GM12878 (cell line): Measurements from ENCODE around the gene DNAH17. TPM values are rescaled to one million over a fixed set of nuclear protein-coding genes. Genes with fewer than 3 reads are reported as not detected.

Source experiments
- BCL11A ChIP-seq: IDR thresholded peaks from 2 replicates; pipeline ENCODE4 v1.6.1; 2011; ENCODE audit warnings: low read depth, low read length
- CEBPB ChIP-seq, 2 experiments: fragments of 150-350 bp in 1 of 2; IDR thresholded peaks; 2 replicates each; pipeline ENCODE4 v1.6.1; 2012 to 2014; ENCODE audit warnings: low read depth in 2 of 2, low read length in 2 of 2, borderline replicate concordance in 1 of 2, inconsistent platforms in 1 of 2
- CREB1 ChIP-seq: IDR thresholded peaks from 2 replicates; pipeline ENCODE4 v1.6.1; 2012; ENCODE audit warnings: low read depth, mild to moderate bottlenecking, inconsistent platforms
- E2F8 ChIP-seq: fragments of 450-650 bp; IDR thresholded peaks from 2 replicates; pipeline ENCODE4 v1.6.1; 2018; ENCODE audit warnings: mild to moderate bottlenecking, low read depth, moderate library complexity; ENCODE audit not compliant: partially characterized antibody
- FOS ChIP-seq: IDR thresholded peaks from 3 replicates; pipeline ENCODE4 v1.6.1; 2011; ENCODE audit warnings: borderline replicate concordance; ENCODE audit not compliant: insufficient read length; ENCODE audit errors: extremely low read depth
- HSF1 ChIP-seq: fragments of 150-350 bp; IDR thresholded peaks from 2 replicates; pipeline ENCODE4 v1.6.1; 2014; ENCODE audit warnings: mild to moderate bottlenecking, low read depth, low read length
- IKZF1 ChIP-seq: fragments of 450-650 bp; conservative IDR thresholded peaks from 2 replicates; pipeline ENCODE4 v1.6.1; 2017; ENCODE audit warnings: antibody characterized with exemption, mild to moderate bottlenecking
- IKZF2 ChIP-seq, 2 experiments: fragments of 450-650 bp; IDR thresholded peaks; 2 replicates each; pipeline ENCODE4 v1.6.1; 2017; ENCODE audit warnings: mild to moderate bottlenecking in 2 of 2, moderate library complexity in 2 of 2
- IRF4 ChIP-seq: IDR thresholded peaks from 2 replicates; pipeline ENCODE4 v1.6.1; 2011; ENCODE audit warnings: low read depth, low read length
- MTA2 ChIP-seq: fragments of 450-650 bp; IDR thresholded peaks from 2 replicates; pipeline ENCODE4 v1.6.1; 2016; ENCODE audit warnings: low read depth, mild to moderate bottlenecking, moderate library complexity
- NFIC ChIP-seq: IDR thresholded peaks from 2 replicates; pipeline ENCODE4 v1.6.1; 2012; ENCODE audit warnings: low read depth, mild to moderate bottlenecking, inconsistent platforms, low read length, moderate library complexity
- PAX8 ChIP-seq: fragments of 450-650 bp; IDR thresholded peaks from 2 replicates; pipeline ENCODE4 v1.6.1; 2017; ENCODE audit warnings: mild to moderate bottlenecking, moderate library complexity
- POU2F2 ChIP-seq: IDR thresholded peaks from 3 replicates; pipeline ENCODE4 v1.6.1; 2011; ENCODE audit warnings: low read depth, mild to moderate bottlenecking, low read length, borderline replicate concordance
- RB1 ChIP-seq: fragments of 450-650 bp; formaldehyde crosslinking; IDR thresholded peaks from 2 replicates; pipeline ENCODE4 v1.6.1; 2017; ENCODE audit warnings: mild to moderate bottlenecking, borderline replicate concordance
- RELA ChIP-seq: fragments of 450-650 bp; IDR thresholded peaks from 2 replicates; pipeline ENCODE4 v1.8.0; 2014; ENCODE audit warnings: borderline replicate concordance; ENCODE audit not compliant: partially characterized antibody
- SUPT20H ChIP-seq: IDR thresholded peaks from 2 replicates; pipeline ENCODE4 v1.6.1; 2011; ENCODE audit warnings: low read depth, mild to moderate bottlenecking, low read length, moderate library complexity, borderline replicate concordance; ENCODE audit not compliant: control insufficient read depth
- TARDBP ChIP-seq: IDR thresholded peaks from 2 replicates; pipeline ENCODE4 v1.6.1; 2016; ENCODE audit warnings: borderline replicate concordance
- TCF12 ChIP-seq: IDR thresholded peaks from 2 replicates; pipeline ENCODE4 v1.6.1; 2011; ENCODE audit warnings: low read depth, mild to moderate bottlenecking, low read length
- YBX1 ChIP-seq: fragments of 450-650 bp; IDR thresholded peaks from 2 replicates; pipeline ENCODE4 v1.6.1; 2016; ENCODE audit warnings: antibody characterized with exemption
- ZBED1 ChIP-seq: IDR thresholded peaks from 2 replicates; pipeline ENCODE4 v1.6.1; 2016; ENCODE audit warnings: borderline replicate concordance
- ZNF384 ChIP-seq: IDR thresholded peaks from 2 replicates; pipeline ENCODE4 v1.6.1; 2012; ENCODE audit warnings: low read depth, mild to moderate bottlenecking, low read length, improper control_type of control experiment, borderline replicate concordance
- ZNF592 ChIP-seq: fragments of 450-650 bp; IDR thresholded peaks from 2 replicates; pipeline ENCODE4 v1.6.1; 2017; ENCODE audit warnings: mild to moderate bottlenecking, moderate library complexity
- polyA plus RNA-seq, 11 experiments: library from polyadenylated mRNA; depleted of rRNA in 4 of 11; unstranded in 6 of 11; stranded (reverse) in 5 of 11; fragments of >200 nt; fragmentation: Nextera tagmentation in 4 of 11; fragmentation: Illumina TruSeq in 1 of 11; extraction: Ambion mirVana in 4 of 11; extraction: Trizol in 1 of 11; gene quantifications; 1 replicate in 1 of 11; 2 replicates in 10 of 11; pipeline versions ENCODE4 v1.2.1 to v1.2.3, GENCODE V29; 2011 to 2016; ENCODE audit warnings: inconsistent platforms in 2 of 11, missing spikeins in 2 of 11, low read depth in 1 of 11
- total RNA-seq, 4 experiments: library from RNA; depleted of rRNA in 3 of 4; stranded (reverse); fragments of >200 nt in 3 of 4; fragmentation: Illumina TruSeq in 1 of 4; extraction: Trizol in 1 of 4; gene quantifications; 2 replicates each; pipeline versions ENCODE4 v1.2.1 to v1.2.3, GENCODE V29; 2013 to 2021

Gene DNAH17
- total and polyA plus RNA-seq, 10 of the 15 experiments (the other 5 are each of a cell fraction or from before 2014, with no cell fraction given) = 0.16 to 2.9 (median 0.56) TPM

DNA sequence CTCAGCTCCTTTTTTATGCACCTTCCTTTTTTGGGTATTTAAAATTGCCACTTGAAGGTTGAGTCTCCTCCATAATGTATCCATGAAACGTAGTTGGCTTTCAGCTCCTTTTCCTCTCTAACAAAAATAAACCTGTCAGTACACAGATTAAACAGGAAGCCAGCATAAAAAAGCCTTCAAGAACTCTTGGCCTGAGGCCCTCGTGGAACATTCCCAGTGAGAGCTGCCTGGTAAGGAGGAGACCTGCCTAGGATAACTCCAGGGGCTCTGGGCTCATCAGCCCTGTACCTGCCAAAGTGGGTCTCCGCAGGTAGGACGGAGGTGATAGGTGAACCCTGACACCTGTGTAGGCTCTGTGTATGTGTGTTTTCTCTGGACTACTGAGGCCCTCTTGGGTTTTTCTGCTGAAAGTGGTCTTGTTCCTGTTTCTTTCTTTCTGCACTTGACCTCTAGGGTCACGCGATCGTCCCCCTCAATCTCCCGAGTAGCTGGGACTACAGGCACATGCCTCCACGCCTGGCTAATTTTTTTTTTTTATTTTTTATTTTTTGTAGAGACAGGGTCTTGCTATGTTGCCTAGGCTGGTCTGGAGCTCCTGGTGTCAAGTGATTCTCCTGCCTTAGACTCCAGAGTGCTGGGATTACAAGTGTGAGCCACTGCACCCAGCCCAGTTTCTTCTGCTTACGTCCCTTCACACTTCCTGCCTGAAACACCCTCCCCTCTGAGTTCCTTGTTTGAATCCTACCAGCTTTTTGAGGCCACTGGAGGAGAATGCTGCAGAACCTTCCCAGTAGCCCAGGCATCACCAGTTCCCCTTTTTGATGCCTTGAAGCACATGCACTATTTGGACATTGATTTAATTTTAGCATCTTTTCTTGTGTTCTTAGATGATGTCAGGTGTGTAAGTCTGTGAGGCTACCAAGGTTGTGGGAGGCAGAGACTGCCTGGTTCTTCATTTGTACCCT, 188.9 kb downstream of the DNAH17 start (continued):
- TF ChIP-seq HSF1 (no peak), YBX1 (no peak), E2F8 (no peak), MTA2 (no peak; the same call in 1 of the 2 replicates), CEBPB (IDR thresholded peaks at IDR 0.05; ENCODE audit: borderline replicate concordance in 1 of 2, low read depth in 2 of 2, low read length in 2 of 2) (no peak), IKZF1 (peak; percentile 61), ZNF384 (0 out of 2 replicates have a peak, but pooled peaks have one; percentile 7), ZBED1 (peak; percentile 64; the same call in 1 of the 2 replicates), BCL11A (0 out of 2 replicates have a peak, but pooled peaks have one; percentile 38), TARDBP (no peak), RB1 (no peak), POU2F2 (no peak), TCF12 (no peak), FOS (no peak), ZNF592 (no peak), CREB1 (peak; percentile 63), IKZF2 (IDR thresholded peaks at IDR 0.05) (peak; percentile 76 to 78; a peak in 3 of 4 replicates), PAX8 (no peak), SUPT20H (no peak), RELA (no peak), NFIC (peak; percentile 51; the same call in 1 of the 2 replicates), IRF4 (peak; percentile 39; the same call in 1 of the 2 replicates)
